ENCODE results near the gene SIGLEC8.

GRCh38 chr19:51461723-51462161 lies 3.5 kb upstream of the SIGLEC8 start:
- no peak for TF ChIP-seq SUZ12 (IDR thresholded peaks at IDR 0.05; ENCODE audit: extremely low read depth, insufficient read depth, insufficient read length)
- TF ChIP-seq YY1 (IDR thresholded peaks at IDR 0.05; ENCODE audit: insufficient read depth, insufficient read length) = no peak

All from NT2/D1 (cell line).